Fibroblast of peridontal ligament (primary cell): Measurements from ENCODE around the gene MEGF6.

Experiments
- DNase-seq: peaks from one replicate; pipeline ENCODE4 v3.0.0-alpha.2; 2010; ENCODE audit errors: extremely low read depth

MEGF6 gene

DNA sequence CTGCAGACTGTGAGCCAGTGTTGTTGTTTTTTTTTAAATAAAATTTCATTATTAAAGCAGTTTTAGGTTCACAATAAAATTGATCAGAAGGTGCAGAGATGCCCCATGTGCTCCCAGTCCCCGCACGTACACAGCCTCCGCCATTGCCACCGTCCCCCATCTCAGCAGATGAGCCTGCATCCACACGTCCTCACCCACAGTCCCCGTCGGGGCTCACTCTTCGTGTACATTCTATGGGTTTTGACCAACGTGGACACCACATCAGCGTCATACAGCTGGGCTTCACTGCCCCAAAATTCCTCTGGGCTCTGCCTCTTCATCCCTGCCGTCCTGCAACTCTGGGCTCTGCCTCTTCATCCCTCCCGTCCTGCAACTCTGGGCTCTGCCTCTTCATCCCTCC is 168.4 kb downstream of the MEGF6 start:
- DNase-seq, result no peak

DNA sequence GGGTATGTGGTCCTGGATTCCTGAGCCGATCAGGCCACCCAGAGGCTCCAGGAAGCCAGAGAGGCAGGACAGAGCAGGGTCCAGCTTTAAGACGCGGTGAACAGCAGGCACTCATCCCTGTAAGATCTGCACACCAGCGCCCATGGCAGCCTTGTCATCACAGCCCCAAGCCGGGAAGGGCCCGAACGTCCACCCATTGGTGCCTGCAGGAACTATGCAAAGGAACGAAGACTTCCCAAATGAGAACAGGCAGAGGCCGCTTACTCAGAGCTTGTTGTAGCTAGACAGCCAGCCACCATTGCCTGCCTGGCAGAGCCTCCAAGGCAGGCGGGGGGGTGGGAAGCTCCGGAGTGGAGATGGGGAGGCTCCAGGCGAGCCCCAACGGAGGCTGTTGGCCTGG is 169.0 kb downstream of the MEGF6 start:
- DNase-seq, result no peak

DNA sequence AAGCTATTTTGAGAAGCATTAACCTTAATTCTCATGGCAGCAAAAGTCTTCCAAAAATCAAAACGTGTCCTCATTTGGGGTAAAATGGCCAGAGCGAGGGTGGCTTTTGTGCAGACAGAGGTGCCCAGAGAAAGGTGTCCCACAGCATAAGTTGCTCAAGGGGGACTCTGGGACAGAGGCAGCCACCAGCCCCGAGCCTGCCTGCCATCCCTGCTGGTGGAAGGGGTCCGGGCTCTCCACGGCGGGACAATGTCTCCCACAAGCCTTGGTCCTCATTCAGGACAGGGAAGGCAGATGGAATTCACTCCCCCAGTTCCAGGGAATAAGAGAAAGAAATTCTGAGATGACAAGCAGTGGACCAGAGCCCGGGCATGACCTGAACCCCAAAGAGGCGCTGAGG is 169.4 kb downstream of the MEGF6 start:
- no peak for DNase-seq

DNA sequence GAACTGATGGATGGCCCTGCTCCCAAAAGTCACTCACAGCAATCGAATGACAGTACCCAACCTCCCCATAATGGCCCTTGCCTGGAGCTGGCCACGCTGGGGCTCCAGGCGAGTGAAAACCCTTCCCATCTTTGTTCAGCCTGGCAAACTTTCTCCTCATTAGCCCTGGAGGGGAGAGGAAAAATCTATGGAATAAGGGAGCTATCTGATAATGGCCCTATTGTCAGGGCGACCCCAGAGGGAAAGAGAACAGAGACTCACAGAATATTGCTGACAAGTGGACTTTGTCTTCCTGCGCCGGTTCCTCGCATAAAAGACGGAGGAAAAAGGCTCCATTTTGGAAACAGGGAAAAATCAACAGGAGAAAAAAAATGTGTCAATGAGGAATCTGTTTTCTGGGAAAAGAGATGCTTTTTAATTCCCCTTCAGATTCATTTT is 169.9 kb downstream of the MEGF6 start:
- DNase-seq, result no peak

- no peak for DNase-seq
Observed at GRCh38 chr1:3440711-3441409, 170.4 kb downstream of the MEGF6 start.

- no peak for DNase-seq
Observed at GRCh38 chr1:3440300-3440681, 171.0 kb downstream of the MEGF6 start.
